NCI-H748 treated with DMSO at 0.1 percent for 48 hours (cell line): ENCODE measurements around the gene NANS.
A peak's percentile ranks its signal among the peaks of the same experiment; 100 is the strongest.
"Not testable (repeated sequence)": the region's sequence is repeated elsewhere in the genome, so short reads cannot be mapped to it uniquely, and the experiment has no call there.

Source experiments
- DNase-seq: peaks from one replicate; lab custom pipeline; 2025; lab: John Stamatoyannopoulos, UW

NANS gene

DNA sequence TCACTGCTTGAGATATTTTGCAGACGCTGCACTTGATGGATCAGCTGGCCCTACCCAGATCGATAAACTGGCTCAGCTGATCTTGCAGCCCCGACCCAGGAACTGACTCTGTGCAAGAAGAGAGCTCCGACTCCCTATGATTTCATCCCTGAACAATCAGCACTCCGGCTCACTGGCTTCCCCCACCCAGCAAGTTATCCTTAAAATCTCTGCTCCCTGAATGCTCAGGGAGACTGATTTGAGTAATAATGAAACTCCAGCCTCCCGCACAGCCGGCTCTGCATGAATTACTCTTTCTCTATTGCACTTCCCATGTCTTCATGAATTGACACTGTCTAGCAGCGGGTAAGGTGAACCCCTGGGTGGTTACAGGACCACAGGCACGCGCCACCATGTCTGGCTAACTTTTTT, 16.9 kb upstream of the NANS start:
- no peak for DNase-seq

DNA sequence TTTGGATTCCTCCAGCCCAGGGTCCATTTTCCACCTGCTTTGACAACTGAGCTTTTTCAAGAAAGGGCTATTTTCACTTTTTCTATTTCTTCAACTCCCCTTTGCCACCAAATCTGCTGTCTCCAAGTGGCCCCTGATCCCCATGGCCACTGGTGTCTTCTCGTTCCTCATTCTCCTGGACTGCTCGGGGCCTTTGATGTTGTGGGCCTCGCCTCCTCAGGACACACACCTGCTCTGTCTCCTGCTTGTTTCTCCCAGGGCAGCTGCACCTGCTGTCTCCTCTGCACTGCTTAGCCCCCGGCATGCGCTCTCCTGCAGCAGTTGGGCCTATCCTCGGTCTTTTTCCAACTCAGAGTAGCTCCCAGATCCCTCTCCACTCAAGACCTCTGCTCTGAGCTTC, 16.3 kb upstream of the NANS start:
- DNase-seq = no peak

GRCh38 chr9:98043915-98044314, 12.6 kb upstream of the NANS start:
- no peak for DNase-seq

- no peak for DNase-seq
These were observed 11.0 kb upstream of the NANS start for GRCh38 chr9:98045234-98046179.

GRCh38 chr9:98046180-98046543, 10.4 kb upstream of the NANS start:
- no peak for DNase-seq

GRCh38 chr9:98047002-98047401, 9.5 kb upstream of the NANS start:
- no peak for DNase-seq

GRCh38 chr9:98049288-98050072, 7.1 kb upstream of the NANS start:
- no peak for DNase-seq

DNA sequence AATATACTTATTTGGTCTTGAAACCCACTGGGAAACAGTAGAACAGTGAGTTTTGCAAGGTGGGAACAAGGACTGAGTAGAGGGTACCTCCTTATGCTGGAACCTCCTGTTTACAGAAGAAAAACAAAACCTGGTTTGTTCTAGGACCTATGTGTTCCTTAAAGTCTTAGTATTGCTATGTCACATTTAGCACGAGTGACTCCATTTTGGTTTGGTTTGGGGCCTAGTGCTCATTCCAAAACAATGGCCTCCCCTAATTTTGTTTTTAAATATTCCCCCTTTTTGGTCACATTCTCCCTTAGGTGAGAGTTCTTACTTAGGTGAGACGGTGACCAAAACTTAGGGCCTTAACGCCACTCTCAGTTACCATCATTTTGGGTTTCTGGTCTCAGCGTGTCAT, 6.2 kb upstream of the NANS start:
- DNase-seq = no peak

DNA sequence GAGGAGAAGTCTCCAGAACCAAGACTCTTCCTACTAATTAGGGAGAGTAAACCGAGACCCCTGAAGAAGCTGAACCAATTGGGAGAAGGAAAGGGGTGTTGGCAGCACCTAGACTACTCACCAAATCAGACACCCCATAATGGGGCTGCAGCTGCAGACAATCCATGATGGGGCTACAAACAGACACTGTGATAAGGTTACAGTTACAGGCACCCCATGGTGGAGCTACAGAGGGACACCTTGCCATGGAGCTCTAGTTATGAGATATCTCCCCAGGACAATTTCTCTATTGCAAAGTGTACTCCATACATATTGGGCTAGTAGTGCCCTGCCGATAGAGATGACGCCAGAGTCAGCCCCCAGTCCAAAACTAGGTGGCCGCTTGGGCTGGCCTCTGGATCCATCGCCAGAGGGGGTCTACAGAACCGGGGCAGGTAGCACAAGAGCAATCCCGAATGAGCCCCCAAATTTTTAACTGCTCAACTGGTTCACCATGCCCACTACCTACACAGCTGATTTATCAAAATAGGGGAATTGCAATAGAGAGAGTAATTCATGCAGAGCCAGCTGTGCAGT, 2.1 kb upstream of the NANS start:
- no peak for DNase-seq

GRCh38 chr9:98057138-98057799, 737 bp downstream of the NANS start:
- DNase-seq = no peak

DNA sequence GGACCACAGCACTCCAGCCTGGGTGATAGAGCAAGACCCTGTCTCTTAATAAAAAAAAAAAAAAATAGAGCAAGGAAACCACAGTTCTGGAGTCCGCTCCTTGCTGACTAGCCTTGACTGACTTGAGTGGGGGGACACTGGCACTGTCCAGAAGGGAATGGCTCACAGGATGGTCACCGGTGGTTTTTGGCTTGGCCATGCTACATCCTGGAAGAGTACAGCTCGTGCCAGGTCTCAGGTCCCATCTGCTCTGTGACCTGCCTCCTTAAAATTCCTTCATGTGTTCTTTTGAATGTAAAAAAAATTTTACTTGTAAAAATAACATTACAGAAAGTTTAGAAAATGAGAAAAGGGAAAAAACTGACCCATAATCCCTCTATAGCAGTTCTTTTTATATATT, 5.6 kb downstream of the NANS start:
- DNase-seq = no peak

- no peak for DNase-seq
These were observed 8.3 kb downstream of the NANS start for GRCh38 chr9:98064623-98065392.

DNA sequence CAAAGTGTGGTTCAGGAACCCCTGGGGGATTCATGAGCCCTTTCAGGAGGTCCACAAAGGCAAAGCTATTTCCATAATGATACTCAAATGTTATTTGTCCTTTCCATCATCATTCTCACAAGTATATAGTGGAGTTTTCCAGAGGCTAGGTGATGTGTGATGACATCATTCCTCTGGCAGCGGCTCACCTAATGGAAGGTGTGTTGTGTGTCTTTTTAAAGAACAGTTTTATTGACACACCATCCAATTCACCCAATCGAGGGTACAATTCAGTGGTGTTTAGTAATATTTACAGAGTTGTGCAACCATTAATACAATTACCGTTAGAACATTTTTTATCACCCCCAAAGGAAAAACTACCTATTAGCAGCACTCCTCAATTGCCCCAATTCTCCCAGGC, 9.7 kb downstream of the NANS start:
- DNase-seq = no peak

DNA sequence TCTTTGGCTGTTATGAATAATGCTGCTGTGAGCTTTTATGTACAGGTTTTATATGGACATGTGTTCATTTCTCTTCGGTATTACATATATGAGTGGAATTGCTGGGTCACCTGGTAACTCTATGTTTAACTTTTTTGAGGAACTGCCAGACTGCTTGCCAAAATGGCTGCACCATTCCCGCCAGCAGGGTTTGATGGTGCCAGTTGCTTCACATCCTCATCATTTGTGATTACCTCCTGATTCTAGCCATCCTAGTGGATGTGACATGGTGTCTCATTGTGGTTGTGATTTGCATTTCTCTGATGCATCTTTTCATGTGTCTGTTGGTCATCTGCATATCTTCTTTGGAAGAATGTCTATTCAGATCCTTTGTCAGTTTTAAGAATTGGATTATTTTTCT, 10.7 kb downstream of the NANS start:
- no peak for DNase-seq

GRCh38 chr9:98069551-98069950, 13.0 kb downstream of the NANS start:
- DNase-seq = no peak

GRCh38 chr9:98070704-98071103, 14.2 kb downstream of the NANS start:
- no peak for DNase-seq

GRCh38 chr9:98071737-98072136, 15.2 kb downstream of the NANS start:
- no peak for DNase-seq

GRCh38 chr9:98074115-98074990, 17.8 kb downstream of the NANS start:
- peak; percentile 7 for DNase-seq

DNA sequence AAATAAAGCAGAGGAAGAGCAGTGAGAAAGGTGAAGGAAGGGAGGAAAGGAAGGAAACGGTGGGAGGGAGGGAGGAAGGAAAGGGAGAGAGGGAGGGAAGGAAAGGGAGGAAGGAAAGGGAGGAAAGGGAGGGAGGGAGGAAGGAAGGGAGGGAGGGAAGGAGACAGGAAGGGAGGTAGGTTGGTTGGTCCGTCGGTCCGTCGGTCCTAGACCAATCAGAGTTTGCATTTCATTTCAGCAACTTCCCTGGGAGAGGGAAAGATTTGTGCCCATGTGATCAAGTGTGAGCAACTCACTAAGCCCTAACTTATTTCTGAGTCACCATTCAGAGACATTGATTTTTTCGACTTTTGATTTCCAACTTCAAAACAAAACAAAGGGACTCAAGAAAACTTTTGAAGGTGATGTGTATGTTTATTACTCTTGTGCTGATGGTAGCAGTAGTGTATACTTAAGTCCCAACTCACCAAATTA, 18.8 kb downstream of the NANS start:
- no peak for DNase-seq

GRCh38 chr9:98076514-98076890, 20.0 kb downstream of the NANS start:
- DNase-seq = not testable (repeated sequence)
